ENCODE data around the gene OR52J3.
"Not testable (repeated sequence)": the region's sequence is repeated elsewhere in the genome, so short reads cannot be mapped to it uniquely, and the experiment has no call there.

The OR52J3 gene

GRCh38 chr11:5046226-5046625 lies at the start of gene OR52J3:
Gene OR52J3, plus strand, starts transcription at chr11:5046526. Its CDS starts 0 bp downstream, at chr11:5046526.
- no peaks in the 10 kb centered on the region for H3K9me3 Mint-ChIP-seq (ENCODE audit: low read depth)
- no peaks in the 10 kb centered on the region for H3K4me1 Mint-ChIP-seq (ENCODE audit: low read depth)
- no peak within 1 kb of the TSS for H3K4me3 Mint-ChIP-seq
- no peak within 1 kb of the TSS for H3K27ac Mint-ChIP-seq
- H3K36me3 Mint-ChIP-seq = no peaks in the 10 kb centered on the region
- peaks cover 1% of the 10 kb centered on the region for H3K27me3 Mint-ChIP-seq

GRCh38 chr11:5004424-5005274 lies 41.7 kb upstream of the OR52J3 start:
- Mint-ChIP-seq H3K27ac (no peak overlapping the region), H3K9me3 (ENCODE audit: low read depth) (no peaks in the 10 kb centered on the region), H3K27me3 (peaks cover 11% of the 10 kb centered on the region), H3K4me1 (ENCODE audit: low read depth) (no peaks in the 10 kb centered on the region), H3K4me3 (no peak overlapping the region), H3K36me3 (no peaks in the 10 kb centered on the region)

DNA sequence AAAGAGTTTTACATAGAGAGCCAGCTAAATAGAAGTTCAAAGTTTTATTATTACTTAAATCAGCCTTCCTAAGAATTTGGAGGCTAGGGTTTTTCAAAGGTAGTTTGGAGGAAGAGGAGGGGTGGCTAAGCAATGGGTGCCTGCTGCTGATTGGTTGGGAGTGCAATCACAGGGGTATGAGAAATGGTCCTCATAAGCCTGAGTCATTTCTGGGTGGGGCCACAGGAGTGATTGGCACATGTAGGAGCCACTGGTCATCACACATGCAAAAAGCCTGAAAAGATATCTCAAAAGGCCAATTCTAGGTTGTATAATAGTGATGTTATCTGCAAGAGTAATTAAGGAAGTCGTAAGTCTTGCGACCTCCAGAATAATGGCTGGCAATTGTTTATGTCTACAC lies 38.8 kb upstream of the OR52J3 start:
- Mint-ChIP-seq H3K4me3 (no peak overlapping the region), H3K27ac (no peak overlapping the region), H3K9me3 (ENCODE audit: low read depth) (no peaks in the 10 kb centered on the region), H3K36me3 (no peaks in the 10 kb centered on the region), H3K27me3 (peaks cover 5% of the 10 kb centered on the region), H3K4me1 (ENCODE audit: low read depth) (no peaks in the 10 kb centered on the region)

DNA sequence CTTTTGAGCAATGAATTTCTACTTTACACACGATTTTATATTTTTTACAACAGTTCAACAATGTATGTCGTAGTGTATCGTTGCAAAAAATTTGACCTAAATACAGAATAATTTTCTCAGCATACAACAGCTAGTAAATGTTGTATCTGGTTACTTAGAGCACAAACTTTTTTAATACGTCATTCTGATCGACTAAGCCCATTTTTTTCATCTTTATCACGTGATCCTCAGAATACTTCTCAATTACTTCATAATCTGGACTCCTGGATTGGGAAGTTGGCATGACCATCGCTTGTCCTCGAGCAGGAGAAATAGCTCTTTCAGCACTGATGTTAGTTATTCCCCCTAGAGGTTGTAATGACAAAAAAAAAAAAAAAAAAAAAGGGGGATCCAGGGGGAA lies 35.1 kb upstream of the OR52J3 start:
- Mint-ChIP-seq H3K27me3 (peaks cover 4% of the 10 kb centered on the region), H3K4me1 (ENCODE audit: low read depth) (no peaks in the 10 kb centered on the region), H3K9me3 (ENCODE audit: low read depth) (no peaks in the 10 kb centered on the region), H3K4me3 (no peak overlapping the region), H3K27ac (no peak overlapping the region), H3K36me3 (no peaks in the 10 kb centered on the region)

GRCh38 chr11:5013012-5013411 lies 33.3 kb upstream of the OR52J3 start:
- Mint-ChIP-seq H3K27ac (no peak overlapping the region), H3K4me1 (ENCODE audit: low read depth) (no peaks in the 10 kb centered on the region), H3K36me3 (no peaks in the 10 kb centered on the region)

GRCh38 chr11:5021996-5022395 lies 24.3 kb upstream of the OR52J3 start:
- no peak overlapping the region for H3K27ac Mint-ChIP-seq
- H3K27me3 Mint-ChIP-seq = peaks cover 4% of the 10 kb centered on the region
- H3K9me3 Mint-ChIP-seq (ENCODE audit: low read depth) = peaks cover 14% of the 10 kb centered on the region
- no peaks in the 10 kb centered on the region for H3K4me1 Mint-ChIP-seq (ENCODE audit: low read depth)
- no peaks in the 10 kb centered on the region for H3K36me3 Mint-ChIP-seq
- no peak overlapping the region for H3K4me3 Mint-ChIP-seq

More at GRCh38 chr11:5013012-5013411, 33.3 kb upstream of the OR52J3 start:
- H3K9me3 Mint-ChIP-seq (ENCODE audit: low read depth) = no peaks in the 10 kb centered on the region
- peaks cover 4% of the 10 kb centered on the region for H3K27me3 Mint-ChIP-seq
- no peak overlapping the region for H3K4me3 Mint-ChIP-seq

DNA sequence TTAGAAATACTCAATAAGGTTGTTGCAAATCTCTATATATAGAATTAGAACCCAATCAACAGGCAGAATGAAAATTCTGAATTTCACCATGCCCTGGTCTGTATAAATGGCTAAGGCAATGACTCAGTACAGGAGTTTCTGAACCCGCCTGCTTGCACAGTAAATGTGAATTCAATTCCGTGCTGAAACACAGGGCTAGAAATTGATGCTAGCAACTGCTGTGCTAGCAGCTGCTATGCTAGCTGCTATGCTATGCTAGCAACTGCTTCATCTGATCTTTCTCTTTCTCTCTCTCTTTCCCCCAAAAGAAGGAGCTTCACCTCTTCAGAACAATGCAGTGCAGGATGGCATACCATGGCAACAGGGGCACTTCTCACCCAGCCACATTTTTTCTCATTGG lies 9.7 kb upstream of the OR52J3 start:
- Mint-ChIP-seq H3K27ac (no peak overlapping the region), H3K4me1 (ENCODE audit: low read depth) (no peaks in the 10 kb centered on the region), H3K4me3 (no peak overlapping the region), H3K9me3 (ENCODE audit: low read depth) (no peaks in the 10 kb centered on the region), H3K27me3 (no peaks in the 10 kb centered on the region), H3K36me3 (no peaks in the 10 kb centered on the region)

GRCh38 chr11:5037926-5038325 lies 8.4 kb upstream of the OR52J3 start:
- H3K4me1 Mint-ChIP-seq (ENCODE audit: low read depth) = no peaks in the 10 kb centered on the region
- no peaks in the 10 kb centered on the region for H3K9me3 Mint-ChIP-seq (ENCODE audit: low read depth)
- H3K36me3 Mint-ChIP-seq = no peaks in the 10 kb centered on the region
- H3K27me3 Mint-ChIP-seq = no peaks in the 10 kb centered on the region
- H3K4me3 Mint-ChIP-seq = no peak overlapping the region
- no peak overlapping the region for H3K27ac Mint-ChIP-seq

GRCh38 chr11:5038341-5038740 lies 8.0 kb upstream of the OR52J3 start:
- Mint-ChIP-seq H3K36me3 (no peaks in the 10 kb centered on the region), H3K9me3 (ENCODE audit: low read depth) (no peaks in the 10 kb centered on the region), H3K4me3 (no peak overlapping the region), H3K27ac (no peak overlapping the region), H3K4me1 (ENCODE audit: low read depth) (no peaks in the 10 kb centered on the region), H3K27me3 (no peaks in the 10 kb centered on the region)

DNA sequence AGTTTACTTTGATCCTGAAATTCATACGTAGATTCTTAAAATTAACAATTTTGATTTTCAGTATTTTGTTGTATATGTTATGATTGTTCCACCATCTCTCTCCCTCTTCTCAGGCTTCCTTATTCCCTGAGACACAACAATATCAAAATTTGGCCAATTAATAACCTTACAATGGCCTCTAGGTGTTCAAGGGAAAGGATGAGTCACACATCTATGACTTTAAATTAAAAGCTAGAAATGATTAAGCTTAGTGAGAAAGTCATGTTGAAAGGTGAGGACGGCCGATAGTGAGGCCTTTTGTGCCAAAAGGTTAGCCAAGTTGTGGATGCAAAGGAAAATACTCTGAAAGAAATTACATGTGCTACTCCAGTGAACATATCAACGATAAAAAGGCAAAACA lies 5.5 kb upstream of the OR52J3 start:
- Mint-ChIP-seq H3K9me3 (ENCODE audit: low read depth) (no peaks in the 10 kb centered on the region), H3K27me3 (no peaks in the 10 kb centered on the region), H3K4me1 (ENCODE audit: low read depth) (no peaks in the 10 kb centered on the region), H3K36me3 (no peaks in the 10 kb centered on the region), H3K27ac (no peak overlapping the region), H3K4me3 (no peak overlapping the region)

- no peak overlapping the region for H3K27ac Mint-ChIP-seq
- H3K9me3 Mint-ChIP-seq (ENCODE audit: low read depth) = no peaks in the 10 kb centered on the region
- H3K27me3 Mint-ChIP-seq = no peaks in the 10 kb centered on the region
- no peaks in the 10 kb centered on the region for H3K4me1 Mint-ChIP-seq (ENCODE audit: low read depth)
- H3K36me3 Mint-ChIP-seq = no peaks in the 10 kb centered on the region
- H3K4me3 Mint-ChIP-seq = no peak overlapping the region
Observed at GRCh38 chr11:5042091-5042490, 4.2 kb upstream of the OR52J3 start.

GRCh38 chr11:5043380-5043779 lies 2.9 kb upstream of the OR52J3 start:
- no peaks in the 10 kb centered on the region for H3K27me3 Mint-ChIP-seq
- no peak overlapping the region for H3K27ac Mint-ChIP-seq
- no peaks in the 10 kb centered on the region for H3K36me3 Mint-ChIP-seq
- no peak overlapping the region for H3K4me3 Mint-ChIP-seq
- H3K9me3 Mint-ChIP-seq (ENCODE audit: low read depth) = no peaks in the 10 kb centered on the region
- H3K4me1 Mint-ChIP-seq (ENCODE audit: low read depth) = no peaks in the 10 kb centered on the region

DNA sequence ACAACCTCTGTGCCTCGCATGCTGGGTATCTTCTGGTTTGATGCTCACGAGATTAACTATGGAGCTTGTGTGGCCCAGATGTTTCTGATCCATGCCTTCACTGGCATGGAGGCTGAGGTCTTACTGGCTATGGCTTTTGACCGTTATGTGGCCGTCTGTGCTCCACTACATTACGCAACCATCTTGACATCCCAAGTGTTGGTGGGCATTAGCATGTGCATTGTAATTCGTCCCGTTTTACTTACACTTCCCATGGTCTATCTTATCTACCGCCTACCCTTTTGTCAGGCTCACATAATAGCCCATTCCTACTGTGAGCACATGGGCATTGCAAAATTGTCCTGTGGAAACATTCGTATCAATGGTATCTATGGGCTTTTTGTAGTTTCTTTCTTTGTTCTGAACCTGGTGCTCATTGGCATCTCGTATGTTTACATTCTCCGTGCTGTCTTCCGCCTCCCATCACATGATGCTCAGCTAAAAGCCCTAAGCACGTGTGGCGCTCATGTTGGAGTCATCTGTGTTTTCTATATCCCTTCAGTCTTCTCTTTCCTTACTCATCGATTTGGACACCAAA lies 516 bp downstream of the OR52J3 start:
- H3K4me3 Mint-ChIP-seq = no peak overlapping the region
- no peaks in the 10 kb centered on the region for H3K36me3 Mint-ChIP-seq
- H3K4me1 Mint-ChIP-seq (ENCODE audit: low read depth) = no peaks in the 10 kb centered on the region
- no peaks in the 10 kb centered on the region for H3K9me3 Mint-ChIP-seq (ENCODE audit: low read depth)
- H3K27ac Mint-ChIP-seq = no peak overlapping the region
- H3K27me3 Mint-ChIP-seq = peaks cover 2% of the 10 kb centered on the region

DNA sequence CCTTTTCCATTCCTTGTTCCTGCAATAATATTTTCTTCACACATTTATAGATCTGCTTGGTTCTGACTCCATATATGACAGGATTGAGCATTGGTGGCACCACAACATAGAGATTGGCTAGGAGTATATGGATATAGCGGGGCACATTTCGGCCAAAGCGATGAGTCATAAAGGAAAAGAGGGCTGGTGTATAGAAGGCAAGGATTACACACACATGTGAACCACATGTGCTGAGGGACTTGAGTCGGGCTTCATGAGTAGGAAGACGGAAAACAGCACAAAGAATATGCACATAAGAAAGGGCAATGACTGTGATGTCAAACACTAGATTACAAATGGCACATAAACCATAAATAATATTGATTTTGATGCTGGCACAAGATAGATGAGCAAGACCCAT lies 12.4 kb downstream of the OR52J3 start:
- H3K4me1 Mint-ChIP-seq (ENCODE audit: low read depth); H3K27ac Mint-ChIP-seq; H3K9me3 Mint-ChIP-seq (ENCODE audit: low read depth): not testable (repeated sequence)

GRCh38 chr11:5059391-5059790 lies 13.1 kb downstream of the OR52J3 start, which contains the start of gene OR52E2:
Gene OR52E2, minus strand, starts transcription at chr11:5059627. Its CDS starts 0 bp downstream, at chr11:5059627.
- H3K27me3 Mint-ChIP-seq = peaks cover 9% of the 10 kb centered on the region
- H3K4me3 Mint-ChIP-seq = no peak within 1 kb of the TSS
- no peak within 1 kb of the TSS for H3K27ac Mint-ChIP-seq
- peaks cover 6% of the 10 kb centered on the region for H3K9me3 Mint-ChIP-seq (ENCODE audit: low read depth)
- H3K4me1 Mint-ChIP-seq (ENCODE audit: low read depth) = no peaks in the 10 kb centered on the region
- H3K36me3 Mint-ChIP-seq = no peaks in the 10 kb centered on the region

More for the DNA sequence above, 12.4 kb downstream of the OR52J3 start:
- H3K4me3 Mint-ChIP-seq, H3K27me3 Mint-ChIP-seq, H3K36me3 Mint-ChIP-seq: not testable (repeated sequence)

- no peak overlapping the region for H3K27ac Mint-ChIP-seq
- H3K4me1 Mint-ChIP-seq (ENCODE audit: low read depth) = no peaks in the 10 kb centered on the region
- H3K4me3 Mint-ChIP-seq = no peak overlapping the region
- H3K36me3 Mint-ChIP-seq = no peaks in the 10 kb centered on the region
- no peaks in the 10 kb centered on the region for H3K9me3 Mint-ChIP-seq (ENCODE audit: low read depth)
- H3K27me3 Mint-ChIP-seq = peaks cover 5% of the 10 kb centered on the region
Observed at GRCh38 chr11:5065027-5065426, 18.7 kb downstream of the OR52J3 start.
